ENCODE measurements around the gene FER. TPM values are rescaled to one million over a fixed set of nuclear protein-coding genes. Genes with fewer than 3 reads are reported as not detected.

FER gene
- total and polyA plus RNA-seq, 10 donors, result 0.96 to 38.8 (median 21.2) TPM

DNA sequence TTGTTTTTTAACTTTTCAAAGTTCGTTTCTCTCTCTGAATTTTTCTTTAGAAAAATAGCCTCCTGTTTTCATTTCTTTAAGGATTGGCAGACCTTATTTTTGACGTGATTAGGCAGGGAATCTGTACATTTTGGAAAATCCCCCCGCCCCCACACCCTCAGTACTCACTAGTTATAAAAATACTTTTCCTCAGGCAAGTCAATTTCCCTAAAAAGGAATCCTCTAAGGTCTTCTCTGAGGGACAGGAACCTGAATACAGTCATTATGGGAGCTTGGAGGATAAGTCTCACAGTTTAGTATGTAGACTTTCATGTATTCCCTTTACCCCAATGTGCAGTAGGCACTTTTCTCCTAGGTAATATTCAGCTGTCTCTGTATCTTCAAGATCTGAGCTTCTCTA is 3.9 kb upstream of the FER start:
- TF ChIP-seq, protein P1, sequence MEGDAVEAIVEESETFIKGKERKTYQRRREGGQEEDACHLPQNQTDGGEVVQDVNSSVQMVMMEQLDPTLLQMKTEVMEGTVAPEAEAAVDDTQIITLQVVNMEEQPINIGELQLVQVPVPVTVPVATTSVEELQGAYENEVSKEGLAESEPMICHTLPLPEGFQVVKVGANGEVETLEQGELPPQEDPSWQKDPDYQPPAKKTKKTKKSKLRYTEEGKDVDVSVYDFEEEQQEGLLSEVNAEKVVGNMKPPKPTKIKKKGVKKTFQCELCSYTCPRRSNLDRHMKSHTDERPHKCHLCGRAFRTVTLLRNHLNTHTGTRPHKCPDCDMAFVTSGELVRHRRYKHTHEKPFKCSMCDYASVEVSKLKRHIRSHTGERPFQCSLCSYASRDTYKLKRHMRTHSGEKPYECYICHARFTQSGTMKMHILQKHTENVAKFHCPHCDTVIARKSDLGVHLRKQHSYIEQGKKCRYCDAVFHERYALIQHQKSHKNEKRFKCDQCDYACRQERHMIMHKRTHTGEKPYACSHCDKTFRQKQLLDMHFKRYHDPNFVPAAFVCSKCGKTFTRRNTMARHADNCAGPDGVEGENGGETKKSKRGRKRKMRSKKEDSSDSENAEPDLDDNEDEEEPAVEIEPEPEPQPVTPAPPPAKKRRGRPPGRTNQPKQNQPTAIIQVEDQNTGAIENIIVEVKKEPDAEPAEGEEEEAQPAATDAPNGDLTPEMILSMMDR (IDR thresholded peaks at IDR 0.05 in 8 of 11, conservative IDR thresholded peaks at IDR 0.05 in 3 of 11), result no peak
- no peak for TF ChIP-seq POLR2A (IDR thresholded peaks at IDR 0.05)
- TF ChIP-seq POLR2AphosphoS5 (IDR thresholded peaks at IDR 0.05), result no peak
- H3K27me3 ChIP-seq (replicated peaks in 1 of 7), result no peaks in the 10 kb centered on the region
- no peak for DNase-seq
- peaks cover 0 to 17% (median 11%) of the 10 kb centered on the region in 6 donors for H3K4me1 ChIP-seq
- no peak overlapping the region for H3K27ac ChIP-seq
- no peak overlapping the region for H3K4me3 ChIP-seq
- no peaks in the 10 kb centered on the region for H3K36me3 ChIP-seq
- WGBS, 5 donors, result 72 to 82% (median 81%) methylated on average over 3 of the region's 3 CpGs
- no peaks in the 10 kb centered on the region for H3K9me3 ChIP-seq
- intact Hi-C loops (cut with DNase I; ENCODE audit: low total_unique reads), result no loop called here

DNA sequence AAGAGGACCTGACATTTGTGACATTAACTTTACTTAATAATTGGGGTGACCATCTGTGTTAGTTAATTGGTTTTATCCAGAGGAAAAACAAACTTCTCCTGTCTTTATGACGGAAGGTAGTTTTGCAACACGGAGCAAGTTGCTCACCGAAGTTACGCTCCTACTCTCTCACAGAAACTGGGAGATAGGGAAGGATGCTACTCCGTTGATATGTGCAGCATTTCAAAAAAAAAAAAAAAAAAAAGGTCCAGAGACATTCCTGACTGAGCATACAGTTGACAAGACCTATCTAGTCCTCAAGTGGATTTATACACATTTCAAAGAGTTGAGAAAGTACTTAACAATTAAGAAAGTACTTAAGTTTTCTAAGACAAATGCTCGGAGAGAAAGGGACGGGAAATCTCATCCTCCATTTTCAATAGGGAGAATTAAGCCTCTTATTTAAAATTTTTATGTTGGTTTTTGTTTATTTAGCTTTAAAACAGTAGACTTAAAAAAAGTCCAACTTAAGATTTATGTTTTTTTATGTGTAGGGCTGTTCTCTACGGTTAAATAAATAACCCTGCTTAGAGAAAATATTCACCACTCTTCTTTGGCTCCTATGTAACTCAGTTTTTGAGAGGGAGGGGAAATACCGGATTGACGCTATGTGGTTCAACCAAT is 455 bp upstream of the FER start:
- Histone ChIP-seq H3K27ac (peak overlapping the region; percentile 81 to 98 (median 93)), H3K36me3 (no peaks in the 10 kb centered on the region), H3K4me3 (peak overlapping the region in 6 of 8 donors; percentile 83 to 97 (median 96)), H3K9me3 (no peaks in the 10 kb centered on the region), H3K27me3 (replicated peaks in 1 of 7) (no peaks in the 10 kb centered on the region), H3K4me1 (peaks cover 0 to 35% (median 22%) of the 10 kb centered on the region in 6 donors)
- TF ChIP-seq POLR2AphosphoS5 (IDR thresholded peaks at IDR 0.05) (no peak), POLR2A (IDR thresholded peaks at IDR 0.05) (no peak)
- TF ChIP-seq, protein P1 (IDR thresholded peaks at IDR 0.05 in 8 of 11, conservative IDR thresholded peaks at IDR 0.05 in 3 of 11), result no peak
- DNase-seq, result no peak
- 49 to 62% (median 54%) methylated on average over 10 of the region's 10 CpGs for WGBS, 5 donors
- intact Hi-C loops (cut with DNase I; ENCODE audit: low total_unique reads), result no loop called here

DNA sequence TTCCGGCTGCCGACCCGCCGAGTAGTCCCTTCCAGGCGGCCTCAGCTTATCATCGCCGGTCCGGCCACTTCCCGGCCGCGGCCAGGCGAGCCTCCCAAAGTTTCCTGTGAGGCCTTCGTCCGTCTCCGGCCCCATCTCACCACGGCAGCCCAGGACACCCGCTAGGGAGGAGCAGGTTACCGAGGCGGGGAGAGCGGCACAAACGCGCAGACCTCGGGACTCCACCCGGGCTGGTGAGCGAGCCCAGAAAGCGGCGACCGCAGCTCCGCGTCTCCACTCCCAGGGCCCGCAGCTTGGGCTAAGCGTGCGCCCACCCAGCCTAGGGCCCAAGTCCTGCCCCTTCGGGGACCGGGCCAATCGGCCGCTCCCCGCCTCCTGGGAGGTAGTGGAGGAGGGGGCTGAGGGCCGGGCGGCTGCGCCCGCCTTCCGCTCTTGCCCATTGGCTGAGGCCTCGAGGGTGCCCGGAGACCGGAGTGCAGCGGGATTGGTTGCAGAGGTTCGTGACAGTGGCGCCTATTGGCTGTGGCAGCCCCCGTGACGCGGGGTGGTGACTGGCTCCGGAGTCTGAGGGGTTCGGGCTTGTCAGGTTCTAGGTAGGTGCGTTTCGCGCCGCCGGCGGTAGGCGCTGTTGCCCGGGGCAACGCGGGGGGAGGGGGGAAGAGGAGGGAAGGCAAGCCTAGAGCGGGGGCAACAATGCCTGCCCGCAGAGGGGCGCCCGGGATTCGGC is 867 bp downstream of the FER start:
- peak; percentile 99 for DNase-seq
- TF ChIP-seq, protein P1 (IDR thresholded peaks at IDR 0.05 in 8 of 11, conservative IDR thresholded peaks at IDR 0.05 in 3 of 11), result peak in 5 of 11 experiments; percentile 28 to 48 (median 39)
- TF ChIP-seq POLR2AphosphoS5 (IDR thresholded peaks at IDR 0.05) (peak; percentile 98 to 99 (median 99)), POLR2A (IDR thresholded peaks at IDR 0.05) (peak; percentile 61 to 97 (median 75))
- WGBS, 5 donors, result 0 to 1% (median 0%) methylated on average over 20 to 69 of the region's 69 CpGs
- H3K27me3 ChIP-seq (replicated peaks in 1 of 7), result no peaks in the 10 kb centered on the region
- peak overlapping the region; percentile 81 to 98 (median 93) for H3K27ac ChIP-seq
- intact Hi-C loops (cut with DNase I; ENCODE audit: low total_unique reads), result no loop called here
- peak overlapping the region; percentile 83 to 97 (median 95) for H3K4me3 ChIP-seq
- no peaks in the 10 kb centered on the region for H3K9me3 ChIP-seq
- peaks cover 0 to 42% (median 25%) of the 10 kb centered on the region in 6 donors for H3K4me1 ChIP-seq
- no peaks in the 10 kb centered on the region for H3K36me3 ChIP-seq
